GM23248 (cell line): ENCODE measurements around the gene MRPL38.

Experiments used
- EZH2 ChIP-seq: fragments of 200-600 bp; sonication (generic); IDR thresholded peaks from 2 replicates; pipeline ENCODE4 v1.6.1; 2018; ENCODE audit warnings: antibody characterized with exemption, mild to moderate bottlenecking; ENCODE audit not compliant: insufficient read depth, poor library complexity, severe bottlenecking
- EZH2phosphoT487 ChIP-seq: fragments of 200-600 bp; sonication (generic); IDR thresholded peaks from 2 replicates; pipeline ENCODE4 v1.6.1; 2018; ENCODE audit warnings: antibody characterized with exemption, moderate library complexity, mild to moderate bottlenecking, low read depth; ENCODE audit not compliant: insufficient read depth

GRCh38 chr17:75913537-75914210, 9.0 kb upstream of the MRPL38 start:
- TF ChIP-seq EZH2 (no peak), EZH2phosphoT487 (no peak)
